Neural progenitor cell (in vitro differentiated cells): ENCODE measurements around the gene MRPL40. TPM values are rescaled to one million over a fixed set of nuclear protein-coding genes. Genes with fewer than 3 reads are reported as not detected.

Source experiments
- DNase-seq: peaks from one replicate; pipeline ENCODE4 v3.0.0-alpha.2; 2016; ENCODE audit warnings: low spot score
- H2AFZ ChIP-seq: fragments of 200-600 bp; sonication (generic); replicated peaks from 2 replicates; pipeline ENCODE4 v1.6.1; 2016; ENCODE audit warnings: antibody characterized with exemption
- H3F3A ChIP-seq: fragments of 200-600 bp; sonication (generic); 2 replicates; pipeline ENCODE4 v1.6.1; 2016; ENCODE audit warnings: antibody characterized with exemption, low read depth
- H3K27ac ChIP-seq: fragments of 200-600 bp; sonication (generic); 2 replicates; pipeline ENCODE4 v1.5.1; 2016; ENCODE audit warnings: mild to moderate bottlenecking
- H3K27me3 ChIP-seq: fragments of 200-600 bp; sonication (generic); 2 replicates; pipeline ENCODE4 v1.6.1; 2016; ENCODE audit warnings: mild to moderate bottlenecking, moderate library complexity
- H3K36me3 ChIP-seq: fragments of 200-600 bp; sonication (generic); 2 replicates; pipeline ENCODE4 v1.5.1; 2016
- H3K4me1 ChIP-seq: fragments of 200-600 bp; sonication (generic); 2 replicates; pipeline ENCODE4 v1.6.1; 2016; ENCODE audit warnings: mixed run types
- H3K4me2 ChIP-seq: fragments of 200-600 bp; sonication (generic); 2 replicates; pipeline ENCODE4 v1.6.1; 2016
- H3K4me3 ChIP-seq: fragments of 200-600 bp; sonication (generic); 2 replicates; pipeline ENCODE4 v1.5.1; 2016
- H3K79me2 ChIP-seq: fragments of 200-600 bp; sonication (generic); 2 replicates; pipeline ENCODE4 v1.6.1; 2016; ENCODE audit warnings: low read depth
- H3K9ac ChIP-seq: fragments of 200-600 bp; sonication (generic); 2 replicates; pipeline ENCODE4 v1.6.1; 2016
- H3K9me3 ChIP-seq: fragments of 200-600 bp; sonication (generic); 2 replicates; pipeline ENCODE4 v1.5.1; 2016; ENCODE audit warnings: low read depth
- H4K20me1 ChIP-seq: fragments of 200-600 bp; sonication (generic); 2 replicates; pipeline ENCODE4 v1.6.1; 2016; ENCODE audit warnings: low read depth
- H3K27ac Mint-ChIP-seq: 3 replicates; pipeline ENCODE4 v1.8.0; 2021; ENCODE audit warnings: mixed read lengths
- H3K27me3 Mint-ChIP-seq: 2 replicates; pipeline ENCODE4 v1.8.0; 2022; ENCODE audit warnings: low read depth, mild to moderate bottlenecking, inconsistent platforms, moderate library complexity, mixed read lengths; ENCODE audit not compliant: insufficient read depth
- H3K36me3 Mint-ChIP-seq: 3 replicates; pipeline ENCODE4 v1.8.0; 2021; ENCODE audit warnings: mixed read lengths
- H3K4me1 Mint-ChIP-seq: 3 replicates; pipeline ENCODE4 v1.8.0; 2021; ENCODE audit warnings: mixed read lengths
- H3K4me3 Mint-ChIP-seq: 3 replicates; pipeline ENCODE4 v1.8.0; 2021; ENCODE audit warnings: mild to moderate bottlenecking, moderate library complexity, mixed read lengths
- H3K9me3 Mint-ChIP-seq: 3 replicates; pipeline ENCODE4 v1.8.0; 2020; ENCODE audit warnings: mixed read lengths
- EZH2 ChIP-seq: fragments of 200-600 bp; sonication (generic); IDR thresholded peaks from 2 replicates; pipeline ENCODE4 v1.6.1; 2017; ENCODE audit warnings: antibody characterized with exemption, mild to moderate bottlenecking, moderate library complexity
- EZH2phosphoT487 ChIP-seq: fragments of 200-600 bp; sonication (generic); IDR thresholded peaks from 2 replicates; pipeline ENCODE4 v1.6.1; 2017; ENCODE audit warnings: antibody characterized with exemption
- total RNA-seq: library from RNA; depleted of rRNA; stranded (reverse); fragments of >200 nt; gene quantifications from 2 replicates; pipeline ENCODE4 v1.2.3, GENCODE V29; 2015; ENCODE audit warnings: low replicate concordance
- TF ChIP-seq, protein P1 (sequence below): fragments of 200-600 bp; sonication (generic); IDR thresholded peaks from 2 replicates; pipeline ENCODE4 v1.5.1; 2017; ENCODE audit warnings: antibody characterized with exemption, mild to moderate bottlenecking

The MRPL40 gene
- total RNA-seq, 1 donor from 2014 or later, result 17.0 TPM

DNA sequence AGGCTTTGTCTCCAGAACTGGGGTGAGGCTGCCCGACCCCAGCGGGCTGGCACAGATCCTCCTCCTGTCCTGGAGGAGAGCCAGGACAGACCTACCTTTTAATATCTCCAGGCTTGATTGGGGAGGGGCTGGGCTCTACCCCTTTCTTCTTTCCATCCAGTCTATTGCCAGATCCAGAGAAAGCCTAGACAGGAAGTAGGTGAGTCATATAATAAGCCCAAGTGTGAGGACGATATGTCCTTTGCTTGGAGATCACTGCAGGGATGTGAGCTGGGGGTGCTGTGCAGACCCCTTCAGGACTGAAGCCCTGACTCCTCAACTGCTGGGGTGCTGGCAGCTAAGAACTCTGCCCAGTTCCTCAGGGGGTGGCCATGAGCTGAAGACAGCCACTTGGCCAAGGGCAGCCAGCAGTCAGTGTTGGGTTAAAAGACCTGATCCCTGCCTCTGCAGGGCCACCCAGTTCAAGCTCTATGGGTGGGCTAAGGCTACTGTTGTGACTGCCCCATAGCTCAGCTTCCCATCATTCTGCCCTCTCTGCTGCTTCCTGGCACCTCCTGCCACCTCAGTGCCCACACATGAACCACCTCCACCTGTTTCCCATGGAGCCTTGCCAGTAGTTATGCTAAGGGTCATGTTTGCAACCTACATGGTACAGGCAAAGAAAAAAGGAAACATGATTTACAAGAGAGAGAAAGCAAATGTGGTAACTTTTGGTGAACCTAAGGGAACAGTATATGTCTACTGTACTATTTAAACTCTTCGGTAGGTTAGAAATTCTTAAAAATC, 23.4 kb downstream of the MRPL40 start:
- Mint-ChIP-seq H3K9me3 (no peaks in the 10 kb centered on the region), H3K27me3 (peaks cover 2% of the 10 kb centered on the region), H3K27ac (no peak overlapping the region), H3K4me3 (no peak overlapping the region), H3K36me3 (peaks cover 29% of the 10 kb centered on the region), H3K4me1 (no peaks in the 10 kb centered on the region)
- Histone ChIP-seq H3F3A (no peaks in the 10 kb centered on the region), H3K27ac (no peak overlapping the region), H3K9me3 (no peaks in the 10 kb centered on the region), H3K4me2 (no peak overlapping the region), H3K9ac (no peak overlapping the region), H2AFZ (no peak overlapping the region), H3K4me1 (no peaks in the 10 kb centered on the region), H3K79me2 (no peaks in the 10 kb centered on the region), H3K36me3 (no peaks in the 10 kb centered on the region), H3K4me3 (no peak overlapping the region), H3K27me3 (no peaks in the 10 kb centered on the region), H4K20me1 (no peaks in the 10 kb centered on the region)
- TF ChIP-seq EZH2phosphoT487, result no peak
- TF ChIP-seq, protein P1, sequence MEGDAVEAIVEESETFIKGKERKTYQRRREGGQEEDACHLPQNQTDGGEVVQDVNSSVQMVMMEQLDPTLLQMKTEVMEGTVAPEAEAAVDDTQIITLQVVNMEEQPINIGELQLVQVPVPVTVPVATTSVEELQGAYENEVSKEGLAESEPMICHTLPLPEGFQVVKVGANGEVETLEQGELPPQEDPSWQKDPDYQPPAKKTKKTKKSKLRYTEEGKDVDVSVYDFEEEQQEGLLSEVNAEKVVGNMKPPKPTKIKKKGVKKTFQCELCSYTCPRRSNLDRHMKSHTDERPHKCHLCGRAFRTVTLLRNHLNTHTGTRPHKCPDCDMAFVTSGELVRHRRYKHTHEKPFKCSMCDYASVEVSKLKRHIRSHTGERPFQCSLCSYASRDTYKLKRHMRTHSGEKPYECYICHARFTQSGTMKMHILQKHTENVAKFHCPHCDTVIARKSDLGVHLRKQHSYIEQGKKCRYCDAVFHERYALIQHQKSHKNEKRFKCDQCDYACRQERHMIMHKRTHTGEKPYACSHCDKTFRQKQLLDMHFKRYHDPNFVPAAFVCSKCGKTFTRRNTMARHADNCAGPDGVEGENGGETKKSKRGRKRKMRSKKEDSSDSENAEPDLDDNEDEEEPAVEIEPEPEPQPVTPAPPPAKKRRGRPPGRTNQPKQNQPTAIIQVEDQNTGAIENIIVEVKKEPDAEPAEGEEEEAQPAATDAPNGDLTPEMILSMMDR, result no peak
- TF ChIP-seq EZH2, result no peak
- no peak for DNase-seq

DNA sequence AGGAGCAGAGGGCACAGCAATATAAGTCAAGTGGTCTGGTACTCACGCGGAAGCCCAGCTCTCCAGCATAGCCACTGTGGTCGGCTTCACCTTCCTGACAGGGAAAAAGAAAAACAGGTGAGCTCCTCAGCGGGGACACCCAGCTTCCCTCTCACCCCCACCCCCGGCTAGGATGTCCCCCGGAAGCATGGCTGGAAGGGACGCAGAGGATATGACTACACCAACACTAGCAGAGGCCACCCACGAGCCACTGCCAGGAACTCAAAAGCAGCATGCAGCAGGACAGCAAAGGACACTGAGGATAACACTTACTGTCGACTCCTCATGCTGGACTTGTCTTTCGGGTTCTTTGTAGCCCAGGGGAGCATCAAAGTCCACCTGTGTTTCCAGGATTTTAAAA, 24.2 kb downstream of the MRPL40 start:
- peaks cover 2% of the 10 kb centered on the region for H3K27me3 Mint-ChIP-seq

DNA sequence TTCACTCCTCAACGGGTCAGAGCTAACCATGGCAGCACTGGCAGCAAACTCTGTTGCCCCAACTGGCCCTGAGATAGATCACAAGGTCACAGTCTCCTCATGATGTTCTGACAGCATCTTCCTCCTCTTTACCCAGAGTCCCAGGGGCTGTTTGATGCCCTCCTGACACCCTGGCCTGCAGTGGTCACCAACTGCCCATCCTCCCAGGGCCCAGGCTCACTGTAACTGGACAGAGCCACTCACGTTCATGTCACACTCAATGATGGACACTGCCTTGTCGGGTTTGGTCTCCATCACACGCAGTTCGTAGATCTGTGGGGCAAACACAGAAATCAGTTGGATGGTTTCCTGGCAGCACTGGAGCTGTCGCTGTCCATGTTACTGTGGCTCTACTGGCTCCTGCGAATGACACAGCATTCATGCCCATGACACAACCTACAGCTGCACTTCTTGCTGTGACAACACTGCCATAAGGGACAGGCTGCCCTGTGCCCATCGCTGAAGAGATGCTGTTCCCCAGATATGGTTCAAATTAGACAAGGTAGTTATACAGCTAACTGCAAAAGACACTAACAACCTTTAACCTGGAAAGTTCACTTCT, 25.6 kb downstream of the MRPL40 start:
- DNase-seq, result no peak
- Histone ChIP-seq H3K4me3 (no peak overlapping the region), H3K27ac (no peak overlapping the region), H4K20me1 (no peaks in the 10 kb centered on the region), H3K27me3 (no peaks in the 10 kb centered on the region), H3K4me1 (no peaks in the 10 kb centered on the region), H3K9ac (no peak overlapping the region), H3K79me2 (no peaks in the 10 kb centered on the region), H3K9me3 (no peaks in the 10 kb centered on the region), H3K36me3 (no peaks in the 10 kb centered on the region), H3K4me2 (no peak overlapping the region), H3F3A (no peaks in the 10 kb centered on the region), H2AFZ (no peak overlapping the region)
- TF ChIP-seq EZH2phosphoT487, result no peak
- no peak for TF ChIP-seq EZH2
- TF ChIP-seq, protein P1, result no peak
- peaks cover 2% of the 10 kb centered on the region for H3K27me3 Mint-ChIP-seq
- H3K4me1 Mint-ChIP-seq, result no peaks in the 10 kb centered on the region
- no peak overlapping the region for H3K27ac Mint-ChIP-seq
- H3K4me3 Mint-ChIP-seq, result no peak overlapping the region
- no peaks in the 10 kb centered on the region for H3K9me3 Mint-ChIP-seq
- H3K36me3 Mint-ChIP-seq, result peaks cover 23% of the 10 kb centered on the region

More for the DNA sequence above, 24.2 kb downstream of the MRPL40 start:
- no peak overlapping the region for H3K4me2 ChIP-seq
- no peaks in the 10 kb centered on the region for H3K79me2 ChIP-seq
- H3K9me3 Mint-ChIP-seq, result no peaks in the 10 kb centered on the region
- no peaks in the 10 kb centered on the region for H3K4me1 Mint-ChIP-seq
- no peak overlapping the region for H3K4me3 Mint-ChIP-seq
- no peak overlapping the region for H3K27ac ChIP-seq
- no peaks in the 10 kb centered on the region for H3K4me1 ChIP-seq
- TF ChIP-seq EZH2 (no peak), EZH2phosphoT487 (no peak)
- TF ChIP-seq, protein P1, result no peak
- no peaks in the 10 kb centered on the region for H4K20me1 ChIP-seq
- H3K27me3 ChIP-seq, result no peaks in the 10 kb centered on the region
- H3K9me3 ChIP-seq, result no peaks in the 10 kb centered on the region
- H2AFZ ChIP-seq, result no peak overlapping the region
- no peaks in the 10 kb centered on the region for H3K36me3 ChIP-seq
- H3K9ac ChIP-seq, result no peak overlapping the region
- no peak overlapping the region for H3K27ac Mint-ChIP-seq
- H3K36me3 Mint-ChIP-seq, result peaks cover 26% of the 10 kb centered on the region
- H3K4me3 ChIP-seq, result no peak overlapping the region
- no peak for DNase-seq
- no peaks in the 10 kb centered on the region for H3F3A ChIP-seq
